UCSD-AML1 (cell line): ENCODE measurements around the gene STK36.

Experiments used
- DNase-seq: peaks from one replicate; lab custom pipeline; 2025; ENCODE audit not compliant: unreplicated experiment; lab: John Stamatoyannopoulos, UW

The STK36 gene

DNA sequence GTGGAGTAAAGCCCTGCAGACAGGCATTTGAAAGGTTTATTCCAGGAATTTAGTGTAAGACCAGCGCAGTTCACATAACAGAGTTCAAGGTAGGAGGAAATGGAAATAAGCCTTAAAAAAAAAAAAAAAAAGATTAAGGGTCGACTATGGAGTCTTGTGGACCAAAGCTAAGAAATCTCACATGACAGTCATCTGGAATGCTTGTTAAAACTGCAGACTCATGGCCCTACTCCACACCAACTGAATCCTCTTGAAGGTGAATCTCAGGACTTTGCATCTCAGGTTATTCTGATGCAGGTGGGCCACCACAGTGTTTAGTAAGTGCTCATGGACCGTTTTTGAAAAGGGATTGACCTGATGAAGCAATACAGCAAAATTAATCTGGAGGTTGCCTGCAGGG, 47.6 kb downstream of the STK36 start:
- no peak for DNase-seq

DNA sequence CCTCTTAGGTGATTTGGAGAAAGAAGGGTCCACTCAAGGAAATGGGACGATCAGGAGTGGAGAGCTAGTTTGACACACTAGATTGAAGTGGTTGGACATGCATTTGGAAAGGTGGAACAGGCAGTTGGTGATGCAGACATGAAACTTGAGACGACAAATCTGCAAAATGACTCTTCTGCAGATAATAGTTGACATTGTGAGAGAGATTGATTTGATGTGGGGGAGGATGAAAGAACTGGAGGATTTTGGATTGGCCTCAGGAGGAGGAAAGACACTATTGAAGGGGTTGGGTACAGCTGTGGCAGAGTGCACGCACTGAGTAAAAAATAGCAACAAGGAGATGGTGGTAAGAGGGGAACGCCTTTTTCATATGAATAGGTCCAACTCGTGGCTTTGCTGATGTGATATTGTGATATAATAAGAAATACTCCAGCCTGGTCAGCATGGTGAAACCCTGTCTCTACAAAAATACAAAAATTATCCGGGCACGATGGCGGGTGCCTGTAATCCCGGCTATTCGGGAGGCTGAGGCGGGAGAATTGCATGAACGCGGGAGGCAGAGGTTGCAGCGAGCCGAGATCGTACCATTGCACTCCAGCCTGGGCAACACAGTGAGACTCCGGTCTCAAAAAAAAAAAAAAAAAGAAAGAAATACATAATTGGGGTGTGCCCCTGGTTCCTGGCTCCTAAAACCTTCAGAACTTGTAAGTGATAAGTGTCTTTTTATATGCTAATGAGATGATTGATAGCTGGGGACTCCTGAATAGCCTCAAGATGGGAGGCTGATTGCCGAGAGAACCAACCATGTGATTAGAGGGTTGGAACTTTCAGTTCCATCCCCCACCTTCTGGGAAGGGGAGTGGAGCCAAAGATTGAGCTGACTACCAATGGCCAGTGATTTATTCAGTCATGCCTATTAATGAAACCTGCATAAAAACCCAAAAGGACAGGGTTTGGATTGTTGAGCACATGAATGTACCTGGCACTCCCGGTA, 48.5 kb downstream of the STK36 start:
- DNase-seq: no peak

GRCh38 chr2:218721488-218721887, 49.6 kb downstream of the STK36 start:
- no peak for DNase-seq

GRCh38 chr2:218721934-218722333, 50.0 kb downstream of the STK36 start:
- no peak for DNase-seq

DNA sequence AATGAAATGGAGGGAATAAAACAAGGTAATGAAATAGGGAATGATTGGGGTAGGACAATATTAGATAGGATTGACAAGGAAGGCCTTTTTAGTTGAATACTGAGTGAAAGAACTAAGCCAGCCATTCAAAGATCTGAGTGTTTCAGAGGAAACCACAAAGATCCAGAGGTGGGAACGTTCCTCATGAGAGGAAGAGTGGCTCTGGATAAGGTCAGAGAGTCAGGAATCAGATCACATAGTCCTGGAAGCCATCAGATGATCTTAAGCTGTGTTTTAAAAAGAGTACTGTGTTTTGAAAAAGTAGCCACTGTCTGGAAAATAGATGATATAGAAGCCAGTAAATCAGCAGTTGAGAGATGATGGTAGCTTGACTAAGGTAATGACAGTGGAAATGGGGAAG, 50.5 kb downstream of the STK36 start:
- DNase-seq: no peak

DNA sequence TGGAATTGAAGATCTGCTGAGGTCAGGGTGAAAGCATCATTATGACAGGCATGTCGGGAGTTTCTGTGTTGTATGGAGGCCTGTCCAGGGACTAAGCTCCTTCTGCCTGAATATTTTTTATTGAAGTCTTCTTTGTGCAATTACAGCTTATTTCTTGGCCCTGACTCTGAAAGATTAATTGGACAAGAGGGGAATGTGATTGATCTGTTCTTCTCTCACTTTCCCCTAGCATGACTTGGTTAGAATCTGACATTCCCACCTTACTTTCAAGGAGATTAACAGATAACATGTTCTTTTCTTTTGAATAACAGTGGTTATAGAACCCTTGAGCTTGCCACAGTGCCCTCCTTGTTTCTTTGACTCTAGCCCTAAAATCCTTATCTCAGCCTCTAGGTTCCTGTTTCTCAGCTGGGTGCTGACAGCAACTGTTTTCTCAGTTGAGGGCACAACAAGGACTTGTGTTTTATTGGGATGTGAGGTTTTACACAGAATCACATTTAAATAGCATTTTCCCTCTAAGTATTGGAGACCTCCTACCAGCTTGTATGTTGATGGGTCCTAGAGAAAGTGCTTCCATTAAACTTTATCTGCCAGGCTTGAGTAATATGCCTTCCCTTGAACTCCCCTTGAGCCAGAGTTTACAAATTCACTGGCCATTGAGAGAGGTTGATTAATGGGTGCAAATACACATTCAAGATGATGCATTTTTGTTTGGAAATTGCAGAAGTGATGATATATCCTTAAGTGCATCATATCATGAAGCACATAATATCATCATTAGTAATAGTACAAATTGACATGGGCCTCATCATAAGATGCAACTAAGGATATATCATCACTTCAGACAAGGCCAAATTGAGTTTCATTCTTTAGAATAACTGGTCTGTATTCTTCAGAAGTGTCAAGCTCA, 51.2 kb downstream of the STK36 start:
- no peak for DNase-seq

- no peak for DNase-seq
Observed at GRCh38 chr2:218726004-218726574, 54.2 kb downstream of the STK36 start.

DNA sequence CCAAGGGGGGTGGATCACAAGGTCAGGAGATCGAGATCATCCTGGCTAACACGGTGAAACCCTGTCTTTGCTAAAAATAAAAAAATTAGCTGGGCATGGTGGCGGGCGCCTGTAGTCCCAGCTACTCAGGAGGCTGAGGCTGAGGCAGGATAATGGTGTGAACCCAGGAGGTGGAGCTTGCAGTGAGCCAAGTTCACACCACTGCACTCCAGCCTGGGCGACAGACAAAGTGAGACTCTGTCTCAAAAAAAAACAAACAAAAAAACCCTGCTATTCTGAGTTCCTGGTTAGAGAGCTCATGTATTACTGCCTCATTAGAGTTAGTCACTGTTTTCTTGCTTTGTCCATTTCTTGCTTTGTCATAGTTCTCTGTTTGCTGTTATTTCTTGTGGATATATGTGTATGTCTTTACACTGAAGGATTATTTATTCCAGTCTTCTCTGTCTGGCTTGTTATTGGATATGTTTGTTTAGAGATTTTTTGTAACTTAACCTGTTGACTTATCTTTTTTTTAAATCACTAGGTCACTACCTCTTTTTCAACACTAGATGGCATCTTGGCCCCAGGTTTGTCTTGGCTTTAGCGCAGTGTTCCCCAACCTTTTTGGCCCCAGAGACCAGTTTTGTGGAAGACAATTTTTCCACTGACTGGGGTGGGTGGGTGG, 55.7 kb downstream of the STK36 start:
- no peak for DNase-seq

- DNase-seq: no peak
Observed at GRCh38 chr2:218729640-218730039, 57.8 kb downstream of the STK36 start.

GRCh38 chr2:218732052-218732760, 60.3 kb downstream of the STK36 start:
- no peak for DNase-seq

GRCh38 chr2:218732761-218733158, 60.9 kb downstream of the STK36 start:
- DNase-seq: no peak

DNA sequence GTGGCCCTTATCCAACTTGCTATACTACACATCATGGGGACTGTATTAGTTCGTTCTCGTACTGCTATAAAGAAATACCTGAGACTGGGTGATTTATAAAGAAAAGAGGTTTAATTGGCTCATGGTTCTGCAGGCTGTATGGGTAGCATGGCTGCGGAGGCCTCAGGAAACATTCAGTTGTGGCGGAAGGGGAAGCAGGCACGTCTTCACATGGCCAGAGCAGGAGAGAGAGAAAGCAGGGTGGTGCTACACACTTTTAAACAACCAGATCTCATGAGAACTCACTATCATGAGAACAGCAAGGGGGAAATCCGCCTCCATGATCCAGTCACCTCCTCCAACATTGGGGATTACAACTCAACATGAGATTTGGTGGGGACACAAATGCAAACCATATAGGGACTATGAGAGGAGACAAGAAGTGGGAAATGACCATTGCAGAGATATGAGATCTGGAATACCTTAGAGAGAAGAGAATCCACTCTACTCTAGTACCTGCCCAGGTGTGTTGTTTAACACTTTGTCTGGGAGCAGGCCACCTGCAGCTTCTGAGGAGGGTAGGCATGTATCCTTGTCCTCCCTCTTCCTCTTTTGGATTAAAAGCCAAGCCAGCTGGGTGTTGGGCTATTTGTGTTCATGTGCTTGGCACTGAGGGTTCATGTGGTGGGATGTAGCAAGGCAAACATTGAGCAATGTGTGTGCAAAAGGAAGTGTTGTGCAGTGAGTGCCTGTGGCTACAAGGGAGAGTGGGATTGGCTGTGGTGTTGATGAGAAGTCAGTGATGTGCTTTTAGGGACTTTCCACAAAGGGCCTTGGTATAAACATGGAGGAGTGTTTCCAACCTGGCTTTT, 61.5 kb downstream of the STK36 start:
- DNase-seq: peak; percentile 21

DNA sequence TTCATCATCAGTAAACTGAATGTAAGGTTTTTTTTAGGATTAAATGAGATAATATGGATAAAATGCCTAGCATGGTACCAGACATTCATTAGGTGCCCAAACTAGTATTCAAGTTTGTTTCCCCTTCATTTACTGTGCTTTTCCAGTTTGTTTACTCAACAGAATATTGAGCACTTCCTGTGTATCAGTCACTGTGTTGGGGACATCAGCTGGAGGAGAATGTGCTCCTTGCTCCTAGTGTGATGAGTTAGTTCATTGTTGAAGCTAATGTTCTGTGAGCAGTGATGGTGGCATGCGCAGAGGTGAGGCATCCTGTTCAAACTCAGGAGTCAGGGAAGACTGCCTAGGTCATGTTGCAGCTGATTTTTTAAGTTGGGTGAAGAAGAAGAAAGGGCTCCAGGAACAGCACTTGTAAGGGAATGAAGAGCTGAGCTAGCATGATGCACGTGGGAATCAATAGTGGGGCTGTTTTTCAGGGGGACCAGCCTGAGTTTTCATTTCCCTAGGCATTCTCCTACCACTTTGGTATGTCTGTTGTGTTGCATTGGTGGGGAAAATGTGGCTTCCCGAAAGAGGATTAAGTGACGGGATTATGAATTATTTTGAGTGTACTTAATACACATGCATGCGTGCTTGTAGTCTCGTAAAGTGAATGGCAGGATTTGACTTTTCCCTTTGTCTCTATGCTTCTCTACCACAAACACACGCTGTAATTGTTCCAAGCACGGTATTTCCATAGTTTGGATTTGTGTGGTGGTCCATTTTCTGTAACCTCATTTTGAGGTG, 62.5 kb downstream of the STK36 start:
- DNase-seq: no peak

DNA sequence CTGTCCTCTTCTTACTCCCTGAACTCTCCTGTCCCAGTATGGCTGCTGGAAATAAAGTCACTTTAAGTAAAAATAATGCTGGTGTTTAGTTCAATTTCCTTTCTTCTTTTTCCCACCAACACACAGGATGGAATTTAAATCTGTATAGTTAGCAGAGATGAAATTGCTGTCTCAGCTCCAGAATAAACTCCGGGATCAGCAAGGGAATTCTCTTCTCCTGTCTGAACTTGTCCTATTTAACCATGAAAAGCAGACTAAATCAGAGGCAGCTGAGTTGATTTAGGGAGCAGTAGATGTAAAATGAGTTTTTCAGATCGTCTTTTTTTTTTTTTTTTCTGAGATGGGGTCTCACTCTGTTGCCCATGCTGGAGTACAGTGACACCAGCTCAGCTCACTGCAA, 64.6 kb downstream of the STK36 start:
- DNase-seq: no peak

- no peak for DNase-seq
Observed at GRCh38 chr2:218743068-218743467, 71.2 kb downstream of the STK36 start.

GRCh38 chr2:218744615-218745014, 72.7 kb downstream of the STK36 start:
- DNase-seq: no peak

DNA sequence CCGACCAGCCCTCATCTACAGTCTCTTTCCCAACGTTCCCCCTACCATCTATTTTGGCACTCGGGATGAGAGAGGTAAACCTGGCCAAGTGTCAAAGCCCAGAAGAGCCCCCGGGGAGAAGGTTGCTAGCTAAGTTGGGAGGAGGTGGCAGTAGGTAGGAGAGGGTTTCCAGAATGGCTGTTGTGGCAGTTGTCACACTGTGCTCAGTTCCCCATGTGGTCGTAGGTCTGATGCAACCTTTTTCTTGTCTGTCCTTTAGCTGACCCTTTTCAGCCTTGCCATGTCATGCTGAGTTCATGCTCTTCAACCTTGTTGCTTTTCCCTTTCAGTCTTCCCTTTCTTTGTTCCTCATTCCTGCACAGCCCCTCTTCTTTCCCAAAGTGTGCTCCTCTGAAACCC, 73.3 kb downstream of the STK36 start:
- no peak for DNase-seq
